ELR (cell line): ENCODE measurements around the gene POFUT2.

Experiments
- DNase-seq: peaks from one replicate; pipeline ENCODE4 v3.0.0-alpha.2; 2015; ENCODE audit warnings: low read depth

The POFUT2 gene

GRCh38 chr21:45223236-45224185 lies 64.2 kb downstream of the POFUT2 start:
- DNase-seq, result no peak

- no peak for DNase-seq
Measured at GRCh38 chr21:45222001-45222400, 65.7 kb downstream of the POFUT2 start.

- DNase-seq, result no peak
Measured at GRCh38 chr21:45220714-45221490, 66.8 kb downstream of the POFUT2 start.

GRCh38 chr21:45220071-45220481 lies 67.6 kb downstream of the POFUT2 start:
- DNase-seq, result no peak

GRCh38 chr21:45219517-45219916 lies 68.2 kb downstream of the POFUT2 start:
- DNase-seq, result no peak

- no peak for DNase-seq
Measured at GRCh38 chr21:45217010-45217409, 70.7 kb downstream of the POFUT2 start.

- no peak for DNase-seq
Measured at GRCh38 chr21:45215213-45215612, 72.5 kb downstream of the POFUT2 start.
